Medulla oblongata (tissue), 1 donor: ENCODE results near the gene KIF21A.
A peak's percentile ranks its signal among the peaks of the same experiment; 100 is the strongest.

Experiments
- DNase-seq: peaks from one replicate; pipeline ENCODE4 v3.0.0-alpha.2; 2015; ENCODE audit errors: extremely low spot score

The KIF21A gene

GRCh38 chr12:39431002-39431796 is 11.7 kb downstream of the KIF21A start:
- DNase-seq, result no peak

DNA sequence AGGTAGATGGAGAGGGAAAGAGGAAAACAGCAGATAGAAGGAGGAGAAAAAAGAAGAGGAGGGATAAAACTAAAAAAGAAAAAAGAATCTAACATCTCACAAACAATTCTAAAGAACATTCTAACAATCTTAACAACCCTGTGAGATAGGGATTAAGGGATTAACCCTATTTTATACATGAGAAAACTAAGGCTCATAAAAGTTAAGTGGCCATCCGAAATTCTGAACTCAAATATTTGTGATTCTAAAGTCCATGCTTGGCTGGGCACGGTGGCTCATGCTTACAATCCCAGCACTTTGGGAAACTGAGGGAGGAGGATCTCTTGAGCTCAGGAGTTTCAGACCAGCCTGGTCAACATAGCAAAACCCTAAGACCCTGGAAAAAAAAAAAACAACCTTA is 13.1 kb downstream of the KIF21A start:
- DNase-seq, result no peak

- DNase-seq, result no peak
Observed at GRCh38 chr12:39427360-39427808, 15.5 kb downstream of the KIF21A start.

DNA sequence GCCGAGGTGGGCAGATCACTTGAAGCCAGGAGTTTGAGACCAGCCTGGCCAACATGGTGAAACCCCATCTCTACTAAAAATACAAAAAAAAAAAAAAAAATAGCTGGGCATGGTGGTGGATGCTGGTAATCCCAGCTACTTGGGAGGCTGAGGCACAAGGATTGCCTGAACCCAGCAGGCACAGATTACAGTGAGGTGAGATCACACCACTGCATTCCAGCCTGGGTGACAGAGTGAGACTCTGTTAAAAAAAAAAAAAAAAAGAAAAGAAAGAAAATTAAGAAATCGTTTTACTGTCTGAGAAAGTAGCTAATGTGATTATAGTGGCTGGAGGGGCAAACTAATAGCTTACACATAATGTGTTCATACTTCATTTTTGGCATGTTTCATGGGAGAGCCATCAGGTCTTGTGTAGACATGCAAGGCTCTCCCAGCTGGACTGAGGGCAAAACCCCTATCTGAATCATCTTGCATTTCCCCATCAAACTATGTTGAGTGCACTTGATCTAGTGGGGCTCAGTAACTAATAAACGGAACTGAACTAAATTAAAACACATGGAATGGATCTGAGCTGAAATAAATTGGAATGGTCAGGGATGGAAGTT is 16.2 kb downstream of the KIF21A start:
- DNase-seq, result no peak

DNA sequence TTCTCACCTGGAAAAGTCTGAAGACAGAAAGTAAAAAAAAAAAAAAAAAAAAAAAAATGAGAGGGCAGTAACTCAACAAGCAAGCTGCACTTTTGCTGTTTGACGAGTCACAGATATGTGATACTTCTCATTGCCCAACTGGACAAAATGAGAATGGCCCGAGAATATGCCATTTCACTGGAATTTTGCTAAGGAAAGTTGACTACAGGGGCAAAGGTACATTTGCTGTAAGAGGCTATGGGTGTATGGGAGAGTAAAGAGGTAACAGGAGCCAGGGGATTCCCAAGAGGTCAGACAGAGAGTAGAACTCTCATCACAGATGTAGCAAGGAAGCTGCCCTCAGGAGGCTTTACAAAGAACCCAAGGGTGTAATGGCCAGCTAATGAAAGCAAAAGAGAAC is 22.9 kb downstream of the KIF21A start:
- DNase-seq, result no peak

GRCh38 chr12:39419471-39419870 is 23.4 kb downstream of the KIF21A start:
- DNase-seq, result no peak

DNA sequence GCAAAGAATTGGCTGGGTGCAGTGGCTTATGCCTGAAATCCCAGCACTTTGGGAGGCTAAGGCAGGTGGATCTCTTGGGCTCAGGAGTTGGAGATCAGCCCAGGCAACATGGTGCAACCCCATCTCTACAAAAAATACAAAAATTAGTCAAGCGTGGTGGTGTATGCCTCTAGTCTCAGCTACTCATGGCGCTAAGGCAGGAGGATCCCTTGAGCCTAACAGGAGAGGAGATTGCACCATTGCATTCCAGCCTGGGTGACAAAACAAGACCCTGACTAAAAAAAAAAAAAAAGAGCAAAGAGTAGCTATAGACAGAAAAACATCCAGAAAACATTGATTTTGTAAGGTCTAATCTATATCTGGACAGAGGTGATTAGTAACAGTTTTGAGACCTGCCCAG is 25.0 kb downstream of the KIF21A start:
- DNase-seq, result no peak

DNA sequence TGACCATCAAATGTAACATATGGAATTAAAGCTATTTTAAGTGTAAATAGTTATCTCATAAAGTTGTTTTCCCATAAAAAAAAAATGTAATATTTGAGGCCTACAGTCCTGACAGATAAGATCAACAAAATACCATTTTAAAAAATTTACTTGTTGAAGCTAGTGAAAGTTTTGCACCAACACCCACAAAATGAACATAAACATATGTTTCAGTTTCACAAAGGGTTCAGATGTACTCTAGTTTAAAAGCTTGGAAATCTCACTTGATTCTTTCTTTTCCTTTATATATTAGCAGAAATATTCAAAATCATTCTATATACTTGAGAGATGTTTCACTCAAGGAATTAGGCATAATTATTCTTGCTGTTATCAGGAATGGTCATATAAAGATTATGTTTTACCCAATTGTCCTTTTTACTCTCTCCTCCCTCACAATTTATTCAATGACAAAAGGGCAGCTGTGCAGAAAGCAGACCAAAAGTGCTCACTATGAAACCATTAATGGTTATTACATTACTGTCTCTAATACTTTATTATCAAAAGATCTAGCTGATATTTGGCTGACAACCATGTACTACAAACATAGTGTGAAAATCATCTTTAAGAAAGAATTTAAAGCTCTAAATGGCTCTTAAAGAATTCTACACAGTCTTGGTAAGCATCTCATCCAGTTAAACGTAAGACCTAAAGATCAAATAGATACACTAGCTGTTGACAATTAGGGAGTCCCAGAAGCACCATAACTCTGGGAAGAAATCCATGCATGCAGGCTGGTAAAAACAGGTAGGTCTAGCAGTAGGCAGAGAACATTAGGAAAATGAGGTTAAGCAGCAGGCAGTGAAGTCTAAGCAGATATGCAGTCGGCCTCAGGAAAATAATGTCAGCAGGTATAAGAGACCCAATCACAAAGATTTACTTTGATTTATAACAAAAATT is 28.8 kb downstream of the KIF21A start:
- DNase-seq, result no peak

- no peak for DNase-seq
Observed at GRCh38 chr12:39412210-39412609, 30.7 kb downstream of the KIF21A start.

GRCh38 chr12:39406262-39406661 is 36.7 kb downstream of the KIF21A start:
- DNase-seq, result peak; percentile 63

DNA sequence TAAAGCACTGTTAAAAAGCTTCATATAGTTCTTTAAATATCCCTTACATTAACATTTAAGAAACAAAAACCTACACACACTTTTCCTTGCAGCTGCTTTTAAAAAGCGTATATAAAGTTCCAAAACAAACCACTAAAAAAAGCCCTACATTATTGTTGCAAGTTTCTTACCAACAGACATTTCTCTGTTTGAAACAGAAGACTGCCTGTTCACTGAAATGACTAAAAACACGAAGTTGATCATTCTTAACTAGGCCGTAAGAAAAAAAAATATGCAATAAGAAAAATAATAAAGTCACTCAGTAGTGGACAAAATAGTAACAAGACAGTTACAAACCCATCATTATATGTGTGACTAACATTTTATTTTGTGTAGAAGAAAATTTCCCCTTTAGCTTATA is 37.3 kb downstream of the KIF21A start:
- DNase-seq, result peak; percentile 39

- no peak for DNase-seq
Observed at GRCh38 chr12:39404000-39404399, 38.9 kb downstream of the KIF21A start.

DNA sequence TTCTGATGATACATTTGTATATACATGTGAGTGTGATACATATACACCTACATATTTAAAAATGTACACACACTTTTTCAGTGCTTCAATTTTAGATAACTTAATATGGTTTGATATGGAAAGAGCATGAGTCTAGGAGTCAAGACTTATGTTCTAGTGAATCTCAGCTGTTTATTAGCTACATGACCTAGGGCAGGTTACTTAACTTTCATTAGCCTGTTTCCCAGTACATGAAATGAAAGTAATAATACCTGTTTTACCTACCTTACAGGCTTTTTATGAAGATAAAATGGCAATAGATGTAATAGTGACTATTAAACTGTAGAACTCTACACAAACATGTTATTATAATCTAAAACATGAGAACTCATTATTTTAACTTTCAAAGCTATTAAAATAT is 39.5 kb downstream of the KIF21A start:
- no peak for DNase-seq

DNA sequence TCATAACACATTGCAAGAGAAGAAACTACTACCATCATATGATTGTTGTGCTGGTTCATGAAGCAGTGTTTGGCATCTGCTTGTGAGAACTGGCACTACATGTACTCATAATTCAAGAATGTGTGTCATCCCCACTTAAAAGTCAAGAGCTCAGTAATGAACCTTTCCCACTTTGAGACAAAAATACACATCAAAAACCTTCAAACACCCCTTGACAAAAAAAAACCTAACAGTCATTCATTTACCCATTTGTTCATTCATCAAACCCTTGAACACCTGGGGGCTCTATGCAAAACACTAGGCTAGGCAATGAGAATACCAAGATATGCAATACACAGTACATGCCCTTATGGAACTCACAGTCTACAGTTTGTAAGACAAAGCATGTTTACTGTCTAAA is 40.0 kb downstream of the KIF21A start:
- no peak for DNase-seq

- no peak for DNase-seq
Observed at GRCh38 chr12:39401459-39401858, 41.5 kb downstream of the KIF21A start.

DNA sequence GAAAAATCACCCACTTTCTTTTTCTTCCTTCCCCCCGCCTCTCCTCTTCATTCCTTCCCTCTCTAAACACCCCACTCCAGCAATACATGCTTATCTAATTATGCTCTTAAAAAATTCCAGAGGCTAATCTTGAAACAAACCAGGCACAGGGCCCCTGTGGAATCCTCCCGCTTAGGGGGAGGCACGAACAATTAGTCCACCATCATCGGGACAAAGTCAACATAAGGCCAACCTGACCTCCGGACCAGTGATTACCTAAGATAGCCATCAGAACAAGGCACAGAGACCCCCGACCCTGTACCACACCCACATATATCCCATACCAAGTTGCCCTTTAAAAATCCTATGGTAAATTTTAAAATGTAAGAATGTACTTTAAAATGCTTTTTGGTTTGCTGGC is 47.1 kb downstream of the KIF21A start:
- no peak for DNase-seq

- no peak for DNase-seq
Observed at GRCh38 chr12:39393890-39394289, 49.0 kb downstream of the KIF21A start.

GRCh38 chr12:39393179-39393578 is 49.7 kb downstream of the KIF21A start:
- no peak for DNase-seq

GRCh38 chr12:39392154-39392925 is 50.6 kb downstream of the KIF21A start:
- DNase-seq, result no peak

GRCh38 chr12:39390752-39391151 is 52.2 kb downstream of the KIF21A start:
- DNase-seq, result no peak

DNA sequence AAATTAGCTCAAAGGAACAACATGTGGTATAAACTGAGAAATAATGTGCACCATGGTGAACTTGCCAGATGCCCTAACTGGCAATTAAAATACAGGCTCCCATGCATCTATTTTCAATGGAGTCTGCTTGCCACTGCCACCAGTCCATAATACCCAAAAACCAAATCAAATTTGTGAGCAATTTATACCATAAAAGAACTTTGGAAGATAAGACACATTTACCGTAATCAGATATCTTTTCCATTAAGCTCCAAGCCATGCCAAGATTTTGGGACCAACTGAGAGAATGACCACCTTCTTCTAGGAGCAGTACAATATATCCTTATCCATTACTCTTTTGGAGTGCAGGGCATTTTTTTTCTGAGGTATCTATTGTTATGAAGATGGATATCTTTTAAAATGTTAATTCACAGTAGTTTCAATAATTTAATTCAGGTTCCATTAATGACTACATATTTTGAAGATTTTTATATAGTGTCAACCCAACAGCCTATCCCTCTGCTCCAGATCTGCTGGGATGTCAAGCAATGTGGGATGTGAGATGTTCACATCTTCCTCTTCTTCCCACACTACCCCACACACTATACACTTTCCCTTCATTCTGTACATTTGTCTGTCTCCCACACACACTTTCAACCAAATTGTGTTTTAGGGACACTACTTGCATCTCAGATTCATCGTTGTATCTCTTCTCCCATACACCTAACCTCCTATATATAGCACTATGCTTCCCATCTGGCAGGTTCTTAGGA is 53.3 kb downstream of the KIF21A start:
- no peak for DNase-seq
